ENCODE measurements around the gene TMPRSS13.

Gene TMPRSS13

GRCh38 chr11:117872975-117873827, 56.0 kb downstream of the TMPRSS13 start:
- no peak for TF ChIP-seq GATA3 (IDR thresholded peaks at IDR 0.05; ENCODE audit: low read depth, low read length)

- no peak for TF ChIP-seq GATA2 (IDR thresholded peaks at IDR 0.05; ENCODE audit: low read depth, low read length)
- no peak for TF ChIP-seq GATA3 (IDR thresholded peaks at IDR 0.05; ENCODE audit: low read depth, low read length)
These were observed 56.7 kb downstream of the TMPRSS13 start for GRCh38 chr11:117872420-117872961.

DNA sequence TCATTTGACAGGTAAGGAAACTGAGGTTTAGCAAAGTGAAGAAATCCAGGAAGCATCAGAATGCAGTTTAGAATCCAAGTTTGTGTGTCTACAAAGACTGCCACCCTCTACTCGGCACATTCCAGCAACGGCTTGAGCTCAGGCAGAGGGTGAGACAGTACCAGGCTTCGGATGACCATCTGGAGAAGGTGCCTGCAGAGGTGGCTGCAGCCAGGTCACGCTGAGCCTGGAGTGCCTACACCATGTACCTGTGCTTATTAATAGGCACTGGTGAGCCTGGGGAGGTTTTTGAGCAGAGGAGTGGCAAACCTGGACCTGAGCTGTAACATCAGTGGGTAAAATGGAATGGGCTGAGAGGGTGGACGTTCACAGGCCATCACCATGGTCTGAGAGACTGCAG, 57.4 kb downstream of the TMPRSS13 start:
- no peak for TF ChIP-seq GATA2 (IDR thresholded peaks at IDR 0.05; ENCODE audit: low read depth, low read length)
- TF ChIP-seq GATA3 (IDR thresholded peaks at IDR 0.05; ENCODE audit: low read depth, low read length), result no peak

DNA sequence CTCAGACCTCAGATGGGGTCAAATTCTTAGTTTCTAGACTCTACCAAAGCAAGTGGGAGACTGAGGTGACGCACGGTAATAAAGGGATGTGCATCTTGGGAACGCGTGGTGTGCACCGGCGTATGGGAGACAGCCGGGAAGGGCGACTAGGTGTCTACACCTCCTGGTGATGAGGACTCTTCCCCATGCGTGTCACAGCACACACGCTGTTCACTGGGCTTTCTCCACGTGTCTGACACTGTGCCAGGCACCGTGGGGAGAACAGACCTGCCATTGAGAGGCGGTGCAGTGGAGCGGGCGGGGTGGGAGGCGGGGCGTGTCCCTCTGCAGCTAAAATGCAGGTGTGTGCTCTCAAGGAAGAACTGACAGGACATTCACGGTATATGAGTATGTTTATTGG, 58.0 kb downstream of the TMPRSS13 start:
- TF ChIP-seq GATA2 (IDR thresholded peaks at IDR 0.05; ENCODE audit: low read depth, low read length) (no peak), GATA3 (IDR thresholded peaks at IDR 0.05; ENCODE audit: low read depth, low read length) (no peak)

- TF ChIP-seq GATA2 (IDR thresholded peaks at IDR 0.05; ENCODE audit: low read depth, low read length) (no peak), GATA3 (IDR thresholded peaks at IDR 0.05; ENCODE audit: low read depth, low read length) (no peak)
These were observed 58.9 kb downstream of the TMPRSS13 start for GRCh38 chr11:117870103-117870952.

DNA sequence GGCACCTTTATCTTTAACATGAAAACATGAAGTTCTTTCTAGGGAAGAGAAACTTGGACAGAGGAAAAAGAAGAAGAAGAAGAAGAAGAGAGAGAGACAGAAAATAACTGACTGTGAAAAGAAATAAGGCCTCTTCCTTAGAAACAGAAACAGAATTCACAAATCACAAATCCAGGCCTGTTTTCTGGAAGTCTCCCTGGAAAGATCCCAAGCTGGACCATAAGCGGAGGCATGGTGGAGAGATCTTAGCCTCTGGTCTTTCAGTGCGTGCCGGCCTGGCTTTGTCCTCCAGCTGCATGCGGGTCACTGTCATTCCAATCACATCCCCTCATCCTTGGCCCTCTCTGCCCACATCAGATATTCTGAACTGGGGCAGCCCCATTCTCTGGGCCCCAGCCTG, 59.6 kb downstream of the TMPRSS13 start:
- TF ChIP-seq GATA3 (IDR thresholded peaks at IDR 0.05; ENCODE audit: low read depth, low read length) (no peak), GATA2 (IDR thresholded peaks at IDR 0.05; ENCODE audit: low read depth, low read length) (no peak)

DNA sequence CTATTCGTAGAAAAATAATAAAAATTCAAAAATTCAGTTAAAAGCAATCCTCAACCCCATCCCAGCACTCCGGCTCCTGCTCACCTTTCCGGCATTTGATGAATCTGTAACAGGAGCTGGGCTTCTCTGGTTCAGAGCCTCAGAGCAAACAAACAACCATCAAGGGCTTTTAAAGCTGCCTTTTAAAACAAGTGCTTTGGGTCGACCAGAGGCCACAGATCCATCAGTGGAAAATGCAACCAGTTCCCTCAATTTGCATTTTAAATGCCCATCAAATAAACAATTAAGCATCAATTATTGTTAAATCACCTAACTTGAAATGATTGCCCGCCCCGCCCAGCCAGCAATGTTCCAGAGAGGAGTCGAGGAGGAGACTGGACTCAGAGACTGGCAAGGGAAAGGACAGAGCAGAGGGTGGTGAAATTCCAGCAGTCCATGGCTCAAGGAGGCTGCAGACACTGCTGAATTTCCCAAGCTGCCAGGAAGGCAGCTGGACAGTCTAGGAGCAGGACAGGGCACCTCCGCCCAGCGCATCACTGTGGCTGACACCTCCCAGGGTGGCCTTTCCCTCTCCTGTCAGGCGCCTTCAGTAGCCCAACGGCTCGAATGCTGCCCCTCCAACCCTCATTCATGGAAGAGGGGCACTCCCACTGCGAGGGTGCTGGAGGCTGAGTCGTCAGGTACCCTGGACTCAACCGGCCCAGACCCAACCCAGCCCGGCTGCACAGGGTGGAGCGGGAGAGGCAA, 60.2 kb downstream of the TMPRSS13 start:
- TF ChIP-seq GATA3 (IDR thresholded peaks at IDR 0.05; ENCODE audit: low read depth, low read length) (no peak), GATA2 (IDR thresholded peaks at IDR 0.05; ENCODE audit: low read depth, low read length) (no peak)

GRCh38 chr11:117868088-117868487, 61.1 kb downstream of the TMPRSS13 start:
- TF ChIP-seq GATA2 (IDR thresholded peaks at IDR 0.05; ENCODE audit: low read depth, low read length), result no peak
- TF ChIP-seq GATA3 (IDR thresholded peaks at IDR 0.05; ENCODE audit: low read depth, low read length), result no peak

DNA sequence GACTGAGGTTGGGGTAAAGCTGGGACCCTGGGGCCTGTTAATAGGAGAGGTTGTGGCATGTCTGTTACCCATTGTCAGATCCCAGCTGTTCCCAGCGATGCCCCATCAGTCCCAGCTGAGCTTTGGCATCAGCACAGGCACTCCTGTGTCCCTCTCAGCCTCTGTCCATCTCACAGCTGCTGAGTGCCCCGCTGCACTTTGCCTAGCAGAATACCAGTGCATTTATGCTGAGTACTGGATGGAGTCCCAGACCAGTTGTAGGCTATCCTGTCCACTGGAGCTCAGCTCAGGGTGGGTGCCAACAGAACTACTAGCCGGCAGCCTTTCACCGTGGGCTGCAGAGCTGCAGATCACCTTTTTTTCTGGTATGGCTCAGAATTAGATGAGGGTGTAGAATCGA, 62.7 kb downstream of the TMPRSS13 start:
- TF ChIP-seq GATA2 (IDR thresholded peaks at IDR 0.05; ENCODE audit: low read depth, low read length) (no peak), GATA3 (IDR thresholded peaks at IDR 0.05; ENCODE audit: low read depth, low read length) (no peak)

- TF ChIP-seq GATA2 (IDR thresholded peaks at IDR 0.05; ENCODE audit: low read depth, low read length), result no peak
These were observed 65.8 kb downstream of the TMPRSS13 start for GRCh38 chr11:117863383-117863782.

DNA sequence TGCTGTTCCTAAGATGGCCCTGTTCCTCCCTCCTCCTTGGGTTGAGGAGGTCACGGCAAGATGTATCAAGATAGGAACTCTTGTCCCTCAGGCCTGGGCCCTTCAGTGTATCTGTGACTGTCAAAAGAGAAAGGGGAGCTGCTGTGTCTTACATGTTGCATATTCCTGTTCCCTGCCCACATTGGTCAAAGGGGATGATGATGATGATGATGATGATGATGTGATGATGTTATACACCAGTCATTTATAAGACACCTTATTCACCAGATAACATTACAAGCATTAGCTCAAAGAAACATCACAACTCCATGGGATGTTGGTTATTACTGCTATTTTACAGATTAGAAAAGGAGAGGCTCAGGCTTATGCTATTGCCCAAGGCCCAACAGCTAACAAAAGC, 66.4 kb downstream of the TMPRSS13 start:
- TF ChIP-seq GATA2 (IDR thresholded peaks at IDR 0.05; ENCODE audit: low read depth, low read length), result no peak
- no peak for TF ChIP-seq GATA3 (IDR thresholded peaks at IDR 0.05; ENCODE audit: low read depth, low read length)

GRCh38 chr11:117862019-117862725, 67.0 kb downstream of the TMPRSS13 start:
- TF ChIP-seq GATA2 (IDR thresholded peaks at IDR 0.05; ENCODE audit: low read depth, low read length), result no peak
- no peak for TF ChIP-seq GATA3 (IDR thresholded peaks at IDR 0.05; ENCODE audit: low read depth, low read length)
